Mammary epithelial cell (primary cell): Measurements from ENCODE around the gene THAP4.

Source experiments
- EZH2 ChIP-seq: IDR thresholded peaks from 2 replicates; pipeline ENCODE4 v1.6.1; 2012; ENCODE audit warnings: low read length, inconsistent platforms, borderline replicate concordance
- TF ChIP-seq, protein P1 (sequence below), 2 donors: IDR thresholded peaks in 1 of 2; conservative IDR thresholded peaks in 1 of 2; 2 replicates each; pipeline ENCODE4 v1.5.1; 2011 to 2012; ENCODE audit warnings: inconsistent platforms in 2 of 2, low read length in 2 of 2, mild to moderate bottlenecking in 2 of 2, control low read depth in 1 of 2, low read depth in 1 of 2; ENCODE audit not compliant: insufficient read depth in 1 of 2; ENCODE audit errors: extremely low read depth in 1 of 2

DNA sequence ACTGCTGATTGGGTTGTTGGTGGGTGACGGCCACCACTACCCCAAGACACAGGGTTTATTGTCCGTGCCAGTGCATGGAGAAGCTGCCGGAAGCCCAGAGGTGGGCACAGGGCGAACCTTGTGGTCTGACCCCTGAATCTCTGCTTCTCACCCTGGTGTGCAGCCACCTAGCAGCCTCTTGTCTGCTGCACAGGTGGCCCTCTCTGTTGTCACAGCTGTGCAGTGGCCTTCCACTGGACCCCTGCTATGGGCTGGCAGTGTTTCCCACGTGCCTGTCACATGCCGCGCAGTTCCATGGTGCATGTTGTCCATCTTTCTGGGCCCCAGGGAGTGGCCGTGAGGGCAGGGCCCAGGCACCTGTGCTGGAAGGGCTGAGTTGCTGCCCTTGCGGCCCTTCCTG, 15.8 kb upstream of the THAP4 start:
- TF ChIP-seq, protein P1, sequence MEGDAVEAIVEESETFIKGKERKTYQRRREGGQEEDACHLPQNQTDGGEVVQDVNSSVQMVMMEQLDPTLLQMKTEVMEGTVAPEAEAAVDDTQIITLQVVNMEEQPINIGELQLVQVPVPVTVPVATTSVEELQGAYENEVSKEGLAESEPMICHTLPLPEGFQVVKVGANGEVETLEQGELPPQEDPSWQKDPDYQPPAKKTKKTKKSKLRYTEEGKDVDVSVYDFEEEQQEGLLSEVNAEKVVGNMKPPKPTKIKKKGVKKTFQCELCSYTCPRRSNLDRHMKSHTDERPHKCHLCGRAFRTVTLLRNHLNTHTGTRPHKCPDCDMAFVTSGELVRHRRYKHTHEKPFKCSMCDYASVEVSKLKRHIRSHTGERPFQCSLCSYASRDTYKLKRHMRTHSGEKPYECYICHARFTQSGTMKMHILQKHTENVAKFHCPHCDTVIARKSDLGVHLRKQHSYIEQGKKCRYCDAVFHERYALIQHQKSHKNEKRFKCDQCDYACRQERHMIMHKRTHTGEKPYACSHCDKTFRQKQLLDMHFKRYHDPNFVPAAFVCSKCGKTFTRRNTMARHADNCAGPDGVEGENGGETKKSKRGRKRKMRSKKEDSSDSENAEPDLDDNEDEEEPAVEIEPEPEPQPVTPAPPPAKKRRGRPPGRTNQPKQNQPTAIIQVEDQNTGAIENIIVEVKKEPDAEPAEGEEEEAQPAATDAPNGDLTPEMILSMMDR (conservative IDR thresholded peaks at IDR 0.05 in 1 of 2, IDR thresholded peaks at IDR 0.05 in 1 of 2; ENCODE audit: extremely low read depth in 1 of 2, insufficient read depth in 1 of 2, low read depth in 1 of 2, low read length in 2 of 2): no peak
- no peak for TF ChIP-seq EZH2
